Ascending aorta (tissue), 2 donors: Measurements from ENCODE around the gene SUB1. TPM values are rescaled to one million over a fixed set of nuclear protein-coding genes. Genes with fewer than 3 reads are reported as not detected.

Source experiments
- DNase-seq, 2 donors: peaks; one replicate each; pipeline ENCODE4 v3.0.0-alpha.2; 2019; ENCODE audit warnings: low spot score in 2 of 2
- H3K27ac ChIP-seq, 2 donors: fragments of 200-600 bp; sonication (generic); one replicate each; pipeline ENCODE4 v1.5.1; 2016 to 2017; ENCODE audit warnings: mild to moderate bottlenecking in 1 of 2
- H3K27me3 ChIP-seq: fragments of 200-600 bp; sonication (generic); one replicate; pipeline ENCODE4 v1.5.1; 2017
- H3K36me3 ChIP-seq, 2 donors: fragments of 200-600 bp; sonication (generic); one replicate each; pipeline ENCODE4 v1.5.1; 2016
- H3K4me1 ChIP-seq, 2 donors: fragments of 200-600 bp; sonication (generic); one replicate each; pipeline ENCODE4 v1.5.1; 2016 to 2017; ENCODE audit warnings: mild to moderate bottlenecking in 1 of 2
- H3K4me3 ChIP-seq, 2 donors: fragments of 200-600 bp; sonication (generic); one replicate each; pipeline ENCODE4 v1.5.1; 2016 to 2017; ENCODE audit warnings: mild to moderate bottlenecking in 1 of 2
- H3K9me3 ChIP-seq, 2 donors: fragments of 200-600 bp; sonication (generic); one replicate each; pipeline ENCODE4 v1.5.1; 2016
- intact Hi-C: fragments of 100-400 bp; cut with DNase I; formaldehyde crosslinking; loops from one replicate; pipeline ENCODE4 v1.15.1; 2023
- total RNA-seq: library from RNA; depleted of rRNA; stranded (reverse); fragments of >200 nt; gene quantifications from one replicate; pipeline ENCODE4 v1.1.0, GENCODE V29; 2016
- TF ChIP-seq, protein P1 (sequence below), 3 experiments: fragments of 200-600 bp in 2 of 3; fragments of 450-650 bp in 1 of 3; sonication (generic) in 2 of 3; IDR thresholded peaks; one replicate each; pipeline ENCODE4 v1.5.1; 2016 to 2019; ENCODE audit warnings: antibody characterized with exemption in 3 of 3, mild to moderate bottlenecking in 1 of 3, moderate library complexity in 1 of 3

Gene SUB1
- total RNA-seq, 1 donor from 2014 or later, result 103 TPM

DNA sequence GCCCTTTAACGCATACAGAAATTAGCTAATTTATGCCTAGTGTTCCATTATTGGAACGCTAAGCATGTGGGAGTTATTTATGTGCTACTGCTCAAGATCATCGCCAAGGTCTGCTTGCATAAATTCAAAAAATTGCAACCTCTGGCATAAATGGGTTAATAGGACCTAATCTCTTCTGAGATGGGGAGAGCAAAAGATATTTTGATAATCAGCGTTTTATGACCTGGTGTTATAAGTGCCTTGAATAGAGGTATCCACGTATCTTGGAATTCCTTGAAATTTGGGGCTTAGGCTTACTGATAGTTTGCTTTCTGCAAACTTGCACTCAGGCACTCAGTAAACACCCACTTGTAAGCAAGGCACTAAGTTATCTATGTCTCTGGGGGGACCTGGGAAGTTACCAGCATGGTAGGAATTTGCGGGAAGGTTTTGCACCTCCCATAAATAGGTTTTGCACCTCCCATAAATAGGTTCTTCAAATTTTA is 1.8 kb downstream of the SUB1 start:
- TF ChIP-seq, protein P1, sequence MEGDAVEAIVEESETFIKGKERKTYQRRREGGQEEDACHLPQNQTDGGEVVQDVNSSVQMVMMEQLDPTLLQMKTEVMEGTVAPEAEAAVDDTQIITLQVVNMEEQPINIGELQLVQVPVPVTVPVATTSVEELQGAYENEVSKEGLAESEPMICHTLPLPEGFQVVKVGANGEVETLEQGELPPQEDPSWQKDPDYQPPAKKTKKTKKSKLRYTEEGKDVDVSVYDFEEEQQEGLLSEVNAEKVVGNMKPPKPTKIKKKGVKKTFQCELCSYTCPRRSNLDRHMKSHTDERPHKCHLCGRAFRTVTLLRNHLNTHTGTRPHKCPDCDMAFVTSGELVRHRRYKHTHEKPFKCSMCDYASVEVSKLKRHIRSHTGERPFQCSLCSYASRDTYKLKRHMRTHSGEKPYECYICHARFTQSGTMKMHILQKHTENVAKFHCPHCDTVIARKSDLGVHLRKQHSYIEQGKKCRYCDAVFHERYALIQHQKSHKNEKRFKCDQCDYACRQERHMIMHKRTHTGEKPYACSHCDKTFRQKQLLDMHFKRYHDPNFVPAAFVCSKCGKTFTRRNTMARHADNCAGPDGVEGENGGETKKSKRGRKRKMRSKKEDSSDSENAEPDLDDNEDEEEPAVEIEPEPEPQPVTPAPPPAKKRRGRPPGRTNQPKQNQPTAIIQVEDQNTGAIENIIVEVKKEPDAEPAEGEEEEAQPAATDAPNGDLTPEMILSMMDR (IDR thresholded peaks at IDR 0.05), result no peak
- H3K27ac ChIP-seq, result peak overlapping the region; percentile 5 to 99
- H3K36me3 ChIP-seq, result peaks cover 13 to 28% of the 10 kb centered on the region in 2 donors
- peak overlapping the region; percentile 94 to 96 for H3K4me3 ChIP-seq
- no peaks in the 10 kb centered on the region for H3K27me3 ChIP-seq
- DNase-seq, result no peak
- peaks cover 6 to 18% of the 10 kb centered on the region in 2 donors for H3K4me1 ChIP-seq
- peaks cover 0 to 9% of the 10 kb centered on the region in 2 donors for H3K9me3 ChIP-seq
- intact Hi-C loops, result loop anchor here (5.0 kb wide), 4 partner anchors 80 to 855 kb away; partner anchors contain the start of genes GOLPH3 and TARS1

DNA sequence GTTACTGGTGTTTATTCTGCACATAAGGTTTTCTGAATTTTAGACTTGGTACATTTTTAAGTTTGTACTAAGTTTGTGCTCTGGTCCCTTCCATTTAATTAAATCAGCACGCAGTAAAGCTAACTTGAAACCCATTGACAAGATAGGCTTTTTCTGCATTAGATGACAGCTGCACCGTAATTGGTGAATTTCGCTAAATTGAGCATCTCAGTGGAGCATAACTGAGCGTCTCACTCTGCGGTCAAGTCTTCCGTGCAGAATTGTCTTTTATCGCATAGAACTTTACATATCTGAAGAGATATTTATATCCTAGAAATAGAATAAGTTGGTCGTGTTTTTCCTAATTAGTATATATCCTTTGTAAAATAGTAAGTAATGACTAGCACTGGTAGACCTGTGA is 4.1 kb downstream of the SUB1 start:
- TF ChIP-seq, protein P1 (IDR thresholded peaks at IDR 0.05), result no peak
- intact Hi-C loops, result loop anchor here (5.0 kb wide), 4 partner anchors 82 to 853 kb away; partner anchors contain the start of genes GOLPH3 and TARS1
- peaks cover 27 to 48% of the 10 kb centered on the region in 2 donors for H3K36me3 ChIP-seq
- H3K27ac ChIP-seq, result no peak overlapping the region
- H3K4me1 ChIP-seq, result peaks cover 6 to 21% of the 10 kb centered on the region in 2 donors
- H3K27me3 ChIP-seq, result no peaks in the 10 kb centered on the region
- no peak for DNase-seq
- H3K9me3 ChIP-seq, result peaks cover 0 to 8% of the 10 kb centered on the region in 2 donors
- H3K4me3 ChIP-seq, result no peak overlapping the region

DNA sequence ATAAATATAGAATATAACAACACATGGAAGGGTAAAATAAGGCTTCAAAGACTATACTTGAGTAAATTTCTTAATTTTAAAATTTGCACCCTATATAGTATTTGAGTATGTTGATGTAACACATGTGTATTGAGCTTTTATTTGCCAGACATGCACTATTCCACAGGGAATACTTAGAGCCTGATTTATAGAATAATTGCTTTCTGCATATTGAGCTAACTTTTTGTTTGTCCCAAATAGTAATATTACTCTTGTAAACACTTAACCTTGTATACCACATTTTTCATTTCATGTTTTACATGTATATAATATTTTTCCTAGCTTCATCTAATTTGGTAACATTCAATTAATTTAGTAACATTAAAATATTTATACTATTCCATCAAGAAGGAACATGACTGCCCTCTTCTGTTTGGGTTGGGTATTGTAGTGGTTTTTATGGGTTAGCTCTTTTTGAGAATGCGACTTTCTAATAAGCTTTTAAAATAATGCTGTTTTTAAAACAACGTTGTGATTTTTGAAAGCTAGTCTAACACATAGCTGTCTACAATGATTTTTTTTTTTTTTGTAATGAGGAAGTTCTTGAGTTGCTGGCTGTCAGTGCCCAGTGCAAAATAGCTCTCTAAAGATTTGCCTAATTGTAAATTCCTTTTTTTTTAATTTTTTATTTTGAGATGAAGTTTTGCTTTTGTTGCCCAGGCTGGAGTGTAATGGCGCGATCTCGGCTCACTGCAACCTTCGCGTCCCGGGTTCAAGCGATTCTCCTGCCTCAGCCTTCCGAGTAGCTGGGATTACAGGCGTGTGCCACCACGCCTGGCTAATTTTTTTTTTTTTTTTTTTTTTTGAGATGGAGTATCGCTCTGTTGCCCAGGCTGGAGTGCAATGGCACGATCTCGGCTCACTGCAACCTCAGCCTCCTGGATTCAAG is 4.8 kb downstream of the SUB1 start:
- H3K4me1 ChIP-seq, result peaks cover 6 to 21% of the 10 kb centered on the region in 2 donors

DNA sequence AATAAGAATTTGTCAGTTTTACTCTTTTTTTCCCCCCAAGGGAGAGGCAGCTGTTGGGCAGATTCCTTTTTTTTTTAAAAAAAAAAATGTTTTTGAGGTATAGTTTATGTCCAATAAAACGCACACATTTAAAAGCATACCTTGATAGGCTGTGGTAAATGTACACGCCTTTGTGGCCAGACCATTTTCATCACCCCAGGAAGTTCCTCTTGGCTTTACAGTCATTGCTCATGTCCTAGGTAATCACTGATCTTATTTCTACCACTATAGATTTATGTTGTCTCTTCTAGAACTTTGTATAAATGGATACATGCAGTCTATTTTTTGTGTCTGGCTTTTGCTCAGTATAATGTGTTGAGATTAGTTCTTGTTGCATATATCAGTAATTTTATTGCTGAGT is 9.8 kb downstream of the SUB1 start:
- TF ChIP-seq, protein P1 (IDR thresholded peaks at IDR 0.05), result no peak
- Histone ChIP-seq H3K4me3 (no peak overlapping the region), H3K27me3 (no peaks in the 10 kb centered on the region), H3K36me3 (peaks cover 38 to 51% of the 10 kb centered on the region in 2 donors), H3K9me3 (no peaks in the 10 kb centered on the region), H3K27ac (peak overlapping the region in 1 of 2 donors; percentile 26), H3K4me1 (peaks cover 0 to 13% of the 10 kb centered on the region in 2 donors)
- intact Hi-C loops, result no loop called here
- no peak for DNase-seq

More for the DNA sequence above, 4.8 kb downstream of the SUB1 start:
- Histone ChIP-seq H3K9me3 (no peaks in the 10 kb centered on the region), H3K4me3 (no peak overlapping the region), H3K27me3 (no peaks in the 10 kb centered on the region), H3K27ac (no peak overlapping the region), H3K36me3 (peaks cover 33 to 56% of the 10 kb centered on the region in 2 donors)
- no peak for DNase-seq
- TF ChIP-seq, protein P1 (IDR thresholded peaks at IDR 0.05), result peak; percentile 54 to 76 (median 66)
- intact Hi-C loops, result loop anchor here (1.0 to 5.0 kb wide), 6 partner anchors 23 to 852 kb away; partner anchors contain the start of genes GOLPH3 and TARS1

DNA sequence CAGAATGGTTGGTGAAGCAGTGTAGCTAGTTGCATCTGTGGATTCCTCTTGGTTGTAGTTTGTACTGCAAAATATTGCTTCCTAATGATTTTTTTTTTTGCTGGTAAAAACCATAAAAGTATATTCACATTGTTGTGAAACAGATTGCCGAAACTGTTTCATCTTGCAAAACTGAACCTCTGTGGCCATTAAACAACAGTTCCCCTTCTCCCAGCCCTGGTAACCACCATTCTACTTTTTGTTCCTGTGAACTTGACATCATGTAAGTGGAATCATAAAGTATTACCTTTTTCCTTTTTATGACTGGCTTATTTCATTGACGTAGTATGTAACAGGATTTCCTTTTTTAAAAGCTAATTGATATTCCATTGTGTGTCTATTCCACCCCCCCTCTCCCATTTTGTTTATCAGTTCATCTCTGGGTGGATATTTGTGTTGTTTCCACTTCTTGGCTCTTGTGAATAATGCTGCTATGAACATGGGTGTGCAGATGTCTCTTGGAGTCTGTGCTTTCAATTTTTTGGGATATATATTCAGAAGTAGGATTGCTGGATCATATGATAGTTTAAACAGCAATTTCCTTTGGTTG is 11.8 kb downstream of the SUB1 start:
- peak overlapping the region in 1 of 2 donors; percentile 26 for H3K27ac ChIP-seq
- H3K27me3 ChIP-seq, result no peaks in the 10 kb centered on the region
- DNase-seq, result no peak
- intact Hi-C loops, result no loop called here
- H3K4me3 ChIP-seq, result no peak overlapping the region
- TF ChIP-seq, protein P1 (IDR thresholded peaks at IDR 0.05), result no peak
- H3K36me3 ChIP-seq, result peaks cover 24 to 36% of the 10 kb centered on the region in 2 donors
- H3K4me1 ChIP-seq, result peaks cover 3 to 18% of the 10 kb centered on the region in 2 donors
- no peaks in the 10 kb centered on the region for H3K9me3 ChIP-seq
